GM10266 (cell line): ENCODE results near the gene HS3ST6.
"Not testable (repeated sequence)": the region's sequence is repeated elsewhere in the genome, so short reads cannot be mapped to it uniquely, and the experiment has no call there.

Experiments
- DNase-seq: peaks from one replicate; pipeline ENCODE4 v3.0.0; 2012; ENCODE audit errors: extremely low spot score
- TF ChIP-seq, protein P1 (sequence below): IDR thresholded peaks from 2 replicates; pipeline ENCODE4 v1.5.1; 2012; ENCODE audit warnings: mild to moderate bottlenecking, low read depth; ENCODE audit not compliant: control insufficient read depth, insufficient read depth; ENCODE audit errors: missing control alignments

The HS3ST6 gene

DNA sequence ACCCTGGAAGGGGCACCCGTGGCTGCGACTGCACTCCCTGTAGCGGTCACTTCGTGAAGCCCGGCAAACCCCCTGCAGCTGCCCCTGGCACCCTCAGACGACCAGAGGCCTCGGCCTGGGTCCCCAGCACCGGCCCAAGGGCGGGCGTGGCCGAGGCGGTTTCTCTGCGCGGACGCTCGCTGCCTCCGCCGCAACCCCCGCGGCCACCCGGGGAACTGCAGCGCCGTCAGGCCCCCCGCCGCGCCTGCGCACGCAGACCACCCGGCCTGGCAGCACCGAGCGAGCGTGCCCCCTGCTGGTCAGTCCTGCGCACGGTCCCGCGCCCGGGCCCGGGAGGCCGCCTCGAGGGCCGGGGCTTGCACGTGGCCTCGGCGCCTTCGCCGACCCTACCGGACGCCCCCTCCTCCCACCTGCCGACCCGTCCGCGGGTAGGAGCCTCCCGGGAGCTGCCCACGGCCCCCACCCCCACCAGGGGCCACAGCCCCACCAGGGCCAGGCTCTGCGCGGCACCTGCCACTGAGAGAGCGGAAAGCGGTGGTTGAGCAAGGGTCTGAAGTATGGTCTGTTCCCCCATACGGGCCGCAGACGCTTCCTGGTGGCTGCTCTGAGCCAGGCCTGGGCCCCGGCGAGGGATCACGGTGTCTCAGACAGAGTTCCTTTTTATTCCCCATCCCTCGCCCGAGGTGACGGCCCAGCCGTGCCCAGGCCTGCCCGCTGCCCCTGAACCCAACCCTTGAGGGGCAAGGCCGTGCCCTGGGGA, 11.5 kb upstream of the HS3ST6 start:
- TF ChIP-seq, protein P1, sequence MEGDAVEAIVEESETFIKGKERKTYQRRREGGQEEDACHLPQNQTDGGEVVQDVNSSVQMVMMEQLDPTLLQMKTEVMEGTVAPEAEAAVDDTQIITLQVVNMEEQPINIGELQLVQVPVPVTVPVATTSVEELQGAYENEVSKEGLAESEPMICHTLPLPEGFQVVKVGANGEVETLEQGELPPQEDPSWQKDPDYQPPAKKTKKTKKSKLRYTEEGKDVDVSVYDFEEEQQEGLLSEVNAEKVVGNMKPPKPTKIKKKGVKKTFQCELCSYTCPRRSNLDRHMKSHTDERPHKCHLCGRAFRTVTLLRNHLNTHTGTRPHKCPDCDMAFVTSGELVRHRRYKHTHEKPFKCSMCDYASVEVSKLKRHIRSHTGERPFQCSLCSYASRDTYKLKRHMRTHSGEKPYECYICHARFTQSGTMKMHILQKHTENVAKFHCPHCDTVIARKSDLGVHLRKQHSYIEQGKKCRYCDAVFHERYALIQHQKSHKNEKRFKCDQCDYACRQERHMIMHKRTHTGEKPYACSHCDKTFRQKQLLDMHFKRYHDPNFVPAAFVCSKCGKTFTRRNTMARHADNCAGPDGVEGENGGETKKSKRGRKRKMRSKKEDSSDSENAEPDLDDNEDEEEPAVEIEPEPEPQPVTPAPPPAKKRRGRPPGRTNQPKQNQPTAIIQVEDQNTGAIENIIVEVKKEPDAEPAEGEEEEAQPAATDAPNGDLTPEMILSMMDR, result peak; percentile 98
- DNase-seq, result peak; percentile 99

DNA sequence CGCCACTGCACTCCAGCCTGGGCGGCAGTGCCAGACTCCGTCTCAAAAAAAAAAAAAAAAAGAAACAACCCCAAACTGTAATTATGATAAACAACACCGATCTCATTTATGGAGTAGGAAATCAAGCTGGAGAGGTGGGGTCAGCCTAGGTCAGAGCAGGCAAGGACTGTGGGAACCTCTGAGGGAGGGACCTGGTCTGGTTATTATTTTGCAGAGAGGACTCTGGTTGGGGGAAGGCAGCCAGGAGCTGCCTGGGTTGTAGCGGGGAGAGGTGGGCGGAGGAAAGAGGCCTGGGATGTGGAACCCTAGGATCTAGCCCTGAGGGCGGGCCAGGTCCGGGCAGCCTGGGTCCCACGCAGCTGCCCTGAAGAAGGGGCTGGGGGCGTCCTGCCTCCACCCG, 10.9 kb upstream of the HS3ST6 start:
- TF ChIP-seq, protein P1, result no peak
- DNase-seq, result peak; percentile 58

DNA sequence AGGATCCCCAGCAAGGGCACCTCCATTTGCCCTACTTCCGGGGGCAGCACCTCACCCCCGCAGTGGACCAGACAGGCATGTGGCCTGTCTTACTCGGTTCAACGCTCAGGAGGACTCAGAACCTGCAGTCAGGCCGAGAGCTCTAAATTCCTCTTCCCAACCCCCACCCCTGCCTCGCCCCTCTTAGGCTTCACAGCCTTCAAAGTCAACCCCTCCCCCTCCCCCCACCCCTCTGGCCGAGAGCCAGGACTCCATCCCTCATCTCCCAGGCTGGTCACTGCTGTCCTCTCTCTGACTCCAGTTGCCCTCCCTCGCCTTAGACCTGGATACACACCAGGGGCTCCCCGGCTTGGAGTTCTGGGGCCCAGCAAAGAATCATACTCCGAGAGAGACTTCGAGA, 8.1 kb upstream of the HS3ST6 start:
- TF ChIP-seq, protein P1, result no peak
- no peak for DNase-seq

DNA sequence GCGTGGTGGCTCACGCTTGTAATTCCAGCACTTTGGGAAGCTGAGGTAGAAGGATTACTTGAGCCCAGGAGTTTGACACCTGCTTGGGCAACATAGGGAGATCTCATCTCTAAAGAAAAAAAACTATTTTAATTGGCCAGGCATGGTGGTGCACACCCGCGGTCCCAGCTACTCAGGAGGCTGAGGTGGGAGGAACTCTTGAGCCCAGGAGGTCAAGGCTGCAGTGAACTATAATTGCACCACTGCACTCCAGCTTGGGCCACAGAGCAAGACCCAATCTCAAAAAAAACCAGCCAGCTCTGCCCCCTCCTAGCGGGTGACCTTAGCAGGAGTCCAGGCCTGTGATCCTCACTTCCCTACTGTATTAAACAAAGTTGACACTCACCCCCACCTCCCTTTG, 5.9 kb upstream of the HS3ST6 start:
- TF ChIP-seq, protein P1, result no peak
- DNase-seq, result no peak

DNA sequence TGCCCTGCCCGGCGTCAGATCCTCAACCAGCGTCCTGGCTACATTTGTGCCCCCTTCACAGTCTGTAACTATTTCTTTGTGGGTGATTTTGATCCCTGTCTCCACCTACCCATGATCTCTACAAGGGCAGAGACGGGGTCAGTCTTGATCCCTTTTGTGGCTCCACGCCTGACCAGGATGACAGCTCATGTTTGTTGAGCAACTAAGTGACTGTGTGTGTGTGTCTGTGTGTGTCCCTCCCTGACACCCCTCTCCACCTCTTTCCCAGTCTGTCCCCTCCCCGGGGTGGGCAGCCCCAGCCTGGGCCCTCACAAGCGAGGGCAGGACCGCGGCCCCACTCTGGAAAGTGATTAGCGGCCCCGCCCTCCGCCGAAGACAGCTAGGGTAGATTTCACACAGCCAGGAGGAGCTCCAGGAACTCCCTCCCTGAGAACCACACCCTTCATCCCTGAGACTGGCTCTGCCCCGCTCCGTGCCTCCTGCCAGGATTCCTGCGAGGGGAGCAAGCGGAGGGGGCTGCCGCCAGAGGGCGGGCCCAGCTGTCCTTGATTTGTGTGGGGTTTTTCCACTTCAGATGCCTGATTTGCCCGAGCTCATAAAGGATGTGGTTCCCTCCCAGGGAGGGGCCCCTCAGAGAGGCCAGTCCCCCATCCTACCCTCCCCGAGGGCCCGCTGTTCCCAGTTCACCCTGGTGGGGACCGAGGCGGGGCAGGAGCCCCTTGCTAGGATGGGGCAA, 5.3 kb upstream of the HS3ST6 start:
- no peak for DNase-seq
- TF ChIP-seq, protein P1, result peak; percentile 9

DNA sequence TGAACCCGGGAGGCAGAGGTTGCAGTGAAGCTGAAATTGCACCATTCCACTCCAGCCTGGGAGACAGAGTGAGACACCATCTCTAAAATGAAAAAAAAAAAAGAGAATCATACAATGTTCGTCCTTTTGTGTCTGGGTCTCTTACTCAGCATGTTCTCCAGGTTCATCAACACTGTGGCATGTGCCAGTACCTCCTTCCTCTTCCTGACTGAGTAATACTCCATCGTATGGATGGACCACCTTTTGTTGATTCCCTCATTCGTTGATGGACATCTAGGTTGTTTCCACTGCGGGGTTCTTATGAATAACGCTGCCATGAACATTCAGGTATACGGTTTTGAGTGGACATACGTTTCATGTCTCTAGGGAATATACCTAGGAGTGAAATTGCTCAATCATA, 4.1 kb upstream of the HS3ST6 start:
- TF ChIP-seq, protein P1, result no peak
- DNase-seq, result no peak

DNA sequence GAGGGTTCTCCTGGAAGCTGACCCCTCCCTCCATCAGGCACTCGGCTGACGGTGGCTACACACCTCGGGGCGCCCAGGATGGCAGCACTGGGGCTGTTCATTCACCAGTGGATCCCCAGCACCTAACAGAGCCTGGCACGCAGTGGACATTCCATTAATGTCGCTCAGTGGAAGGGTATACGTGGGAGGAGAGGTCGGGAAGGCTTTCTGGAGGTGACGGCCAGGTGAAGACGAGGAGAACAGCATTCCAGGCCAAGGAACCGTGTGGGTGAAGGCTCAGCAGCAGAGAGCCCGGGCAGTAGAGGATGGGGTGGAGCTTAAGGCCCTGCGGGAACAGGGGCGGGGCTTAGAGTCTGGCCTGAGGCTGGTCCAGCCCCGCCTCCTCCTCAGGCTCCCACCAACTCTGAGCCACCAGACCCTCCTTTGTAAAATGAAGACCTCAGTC, 2.5 kb upstream of the HS3ST6 start:
- TF ChIP-seq, protein P1, result no peak
- peak; percentile 58 for DNase-seq

DNA sequence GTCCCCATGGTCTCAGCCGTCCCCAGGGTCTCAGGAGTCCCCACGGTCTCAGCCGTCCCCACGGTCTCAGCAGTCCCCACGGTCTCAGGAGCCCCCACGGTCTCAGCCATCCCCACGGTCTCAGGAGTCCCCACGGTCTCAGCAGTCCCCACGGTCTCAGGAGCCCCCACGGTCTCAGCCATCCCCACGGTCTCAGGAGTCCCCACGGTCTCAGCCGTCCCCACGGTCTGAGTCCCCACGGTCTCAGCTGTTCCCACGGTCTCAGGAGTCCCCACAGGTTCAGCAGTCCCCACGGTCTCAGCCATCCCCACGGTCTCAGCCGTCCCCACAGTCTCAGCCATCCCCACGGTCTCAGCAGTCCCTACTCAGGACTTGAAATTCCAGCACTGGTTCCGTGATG, 1.9 kb upstream of the HS3ST6 start:
- DNase-seq, result not testable (repeated sequence)
